GM21786 (cell line): Measurements from ENCODE around the gene IL21.
A peak's percentile ranks its signal among the peaks of the same experiment; 100 is the strongest.

ENCODE experiments used
- ATAC-seq: cut with Tn5 transposase; IDR thresholded peaks from one replicate; pipeline ENCODE4 v1.9.1; 2021; ENCODE audit not compliant: unreplicated experiment

The IL21 gene

GRCh38 chr4:122635205-122635604, 14.3 kb upstream of the IL21 start:
- ATAC-seq = peak; percentile 45

- no peak for ATAC-seq
Measured at GRCh38 chr4:122633211-122633610, 12.3 kb upstream of the IL21 start.

- ATAC-seq = peak; percentile 72
Measured at GRCh38 chr4:122632396-122633143, 11.7 kb upstream of the IL21 start.

- no peak for ATAC-seq
Measured at GRCh38 chr4:122625156-122625555, 4.3 kb upstream of the IL21 start.

- ATAC-seq = no peak
Measured at GRCh38 chr4:122624205-122624604, 3.3 kb upstream of the IL21 start.

GRCh38 chr4:122623637-122624166, 2.8 kb upstream of the IL21 start:
- ATAC-seq = no peak

GRCh38 chr4:122622400-122622799, 1.5 kb upstream of the IL21 start:
- ATAC-seq = no peak

GRCh38 chr4:122619611-122620010, 1.3 kb downstream of the IL21 start:
- no peak for ATAC-seq

GRCh38 chr4:122617597-122618593, 3.0 kb downstream of the IL21 start:
- no peak for ATAC-seq

GRCh38 chr4:122616915-122617596, 3.8 kb downstream of the IL21 start:
- ATAC-seq = no peak

GRCh38 chr4:122614621-122615020, 6.2 kb downstream of the IL21 start:
- ATAC-seq = no peak

- no peak for ATAC-seq
Measured at GRCh38 chr4:122612540-122612939, 8.3 kb downstream of the IL21 start.

- ATAC-seq = no peak
Measured at GRCh38 chr4:122606364-122607043, 14.4 kb downstream of the IL21 start.

- no peak for ATAC-seq
Measured at GRCh38 chr4:122604146-122604545, 16.7 kb downstream of the IL21 start.

GRCh38 chr4:122603156-122603574, 17.7 kb downstream of the IL21 start:
- ATAC-seq = no peak

GRCh38 chr4:122602277-122603142, 18.4 kb downstream of the IL21 start:
- peak; percentile 68 for ATAC-seq

- no peak for ATAC-seq
Measured at GRCh38 chr4:122591196-122591595, 29.7 kb downstream of the IL21 start.

GRCh38 chr4:122588453-122589238, 32.2 kb downstream of the IL21 start:
- no peak for ATAC-seq

GRCh38 chr4:122584519-122584918, 36.3 kb downstream of the IL21 start:
- peak; percentile 66 for ATAC-seq
